Glomerular visceral epithelial cell (primary cell): ENCODE results near the gene GSAP.
A peak's percentile ranks its signal among the peaks of the same experiment; 100 is the strongest.

Experiments used
- DNase-seq: peaks from one replicate; pipeline ENCODE4 v3.0.0-alpha.2; 2016; ENCODE audit errors: extremely low spot score

Gene GSAP

DNA sequence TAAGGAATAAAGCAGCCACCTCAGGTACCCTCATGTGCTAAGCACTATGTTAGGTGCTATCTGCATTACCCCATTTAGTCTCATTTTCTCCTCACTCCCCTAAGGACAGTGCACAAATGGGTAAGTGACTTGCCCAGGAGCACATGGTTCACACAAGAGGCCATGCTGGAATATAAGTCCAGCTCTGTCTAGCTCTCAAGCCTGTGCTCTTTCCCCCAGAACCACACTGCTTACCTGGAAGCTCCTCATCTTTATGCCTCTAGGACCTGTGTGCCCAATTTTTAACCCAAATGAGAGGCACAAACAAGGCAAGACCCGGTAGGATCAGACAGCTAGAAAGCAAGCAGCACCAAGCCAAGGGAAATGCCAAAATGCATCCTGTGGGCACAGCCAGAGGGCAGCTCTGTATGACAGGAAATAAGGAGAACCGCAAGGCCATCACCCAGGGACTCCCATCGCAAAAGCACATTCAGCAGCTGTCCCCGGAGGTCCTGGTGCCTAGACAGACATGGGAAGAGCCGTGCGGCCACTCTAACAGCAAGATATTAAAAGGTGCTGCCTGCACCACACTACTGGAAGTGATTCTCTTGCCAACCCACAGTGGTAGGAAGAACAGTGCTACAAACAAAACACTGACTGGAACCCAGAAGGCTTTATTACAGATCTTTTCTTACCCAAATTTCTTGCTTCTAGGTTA, 88.1 kb downstream of the GSAP start:
- no peak for DNase-seq

DNA sequence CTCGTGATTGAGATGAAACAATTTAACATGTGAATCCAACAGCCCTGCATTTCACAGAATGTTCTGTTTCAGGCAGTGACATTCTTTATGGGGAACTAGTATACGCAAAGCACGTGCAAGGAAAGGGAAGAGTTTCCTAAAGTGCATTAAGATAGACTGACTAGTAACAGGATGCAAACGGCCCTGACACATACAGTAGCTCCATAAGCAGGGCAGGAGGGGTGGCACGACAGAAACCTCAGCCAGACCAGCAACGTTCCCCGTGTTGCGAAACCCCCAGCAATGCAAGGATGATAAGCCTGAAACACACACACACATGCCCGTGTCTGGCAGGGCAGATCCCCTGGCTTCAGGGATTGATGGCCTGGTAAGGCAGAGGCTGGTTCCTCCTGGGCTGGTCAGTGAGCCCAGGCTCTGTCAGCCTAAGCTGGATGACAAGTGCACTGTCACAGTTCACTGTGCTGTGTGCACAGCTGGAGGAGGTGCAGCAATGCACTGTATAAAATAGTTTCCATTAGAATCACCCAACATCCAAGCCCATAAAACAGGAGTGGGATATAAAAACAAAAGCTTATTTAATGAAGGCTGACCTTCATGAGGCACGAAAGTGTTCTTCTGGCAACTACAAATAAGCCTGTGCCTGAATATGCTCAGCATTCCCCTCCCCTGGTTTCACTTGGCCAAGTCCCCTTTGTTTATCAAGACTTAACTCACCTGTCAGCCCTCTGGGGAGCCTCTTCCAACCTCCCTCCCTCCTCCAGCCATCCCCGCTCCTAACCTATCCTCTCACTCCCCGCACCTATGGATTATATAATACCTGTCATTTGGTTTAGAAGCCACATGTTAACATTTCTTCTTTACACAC, 88.8 kb downstream of the GSAP start:
- DNase-seq, result peak; percentile 77

- DNase-seq, result peak; percentile 44
Measured at GRCh38 chr7:77326131-77326530, 90.0 kb downstream of the GSAP start.

DNA sequence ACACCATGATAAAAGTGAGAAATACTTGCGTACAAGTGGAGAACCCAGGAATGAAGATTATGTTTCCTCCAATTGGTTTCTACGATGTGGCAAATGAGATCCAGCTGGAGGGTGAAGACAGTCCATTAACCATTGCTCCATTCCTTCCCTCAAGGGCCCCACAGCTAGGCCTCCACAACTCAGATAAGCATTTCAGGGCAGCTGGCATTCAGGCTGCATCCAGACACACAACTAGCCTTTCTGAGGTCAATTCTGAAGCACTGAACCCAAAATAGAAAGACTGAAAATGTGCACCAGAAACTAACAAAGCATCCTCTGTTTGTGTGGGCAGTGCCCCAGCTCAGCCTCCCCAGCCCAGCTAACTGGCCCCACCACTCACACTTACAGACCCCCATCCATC, 94.8 kb downstream of the GSAP start:
- DNase-seq, result no peak

DNA sequence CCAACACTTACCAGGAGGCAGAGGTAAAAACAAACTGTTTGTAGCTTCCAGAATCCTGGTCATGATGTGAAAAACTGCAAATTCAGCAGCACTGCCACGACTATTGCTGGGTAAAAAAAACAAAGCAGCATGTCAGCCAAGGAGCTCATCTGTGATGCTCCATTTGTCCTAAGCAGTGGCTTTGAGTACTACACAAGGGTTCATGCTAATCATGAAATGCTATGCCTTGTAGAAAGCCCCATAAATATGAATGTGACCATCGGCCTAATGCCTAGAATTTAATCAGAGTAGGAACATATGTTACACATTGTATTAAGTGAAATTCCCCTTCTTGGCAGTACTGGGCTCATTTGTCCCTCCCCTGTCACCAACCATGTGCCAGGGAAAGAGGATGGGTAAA, 95.4 kb downstream of the GSAP start:
- no peak for DNase-seq

- DNase-seq, result no peak
Measured at GRCh38 chr7:77320137-77320536, 96.0 kb downstream of the GSAP start.

GRCh38 chr7:77318019-77318418, 98.1 kb downstream of the GSAP start:
- no peak for DNase-seq

DNA sequence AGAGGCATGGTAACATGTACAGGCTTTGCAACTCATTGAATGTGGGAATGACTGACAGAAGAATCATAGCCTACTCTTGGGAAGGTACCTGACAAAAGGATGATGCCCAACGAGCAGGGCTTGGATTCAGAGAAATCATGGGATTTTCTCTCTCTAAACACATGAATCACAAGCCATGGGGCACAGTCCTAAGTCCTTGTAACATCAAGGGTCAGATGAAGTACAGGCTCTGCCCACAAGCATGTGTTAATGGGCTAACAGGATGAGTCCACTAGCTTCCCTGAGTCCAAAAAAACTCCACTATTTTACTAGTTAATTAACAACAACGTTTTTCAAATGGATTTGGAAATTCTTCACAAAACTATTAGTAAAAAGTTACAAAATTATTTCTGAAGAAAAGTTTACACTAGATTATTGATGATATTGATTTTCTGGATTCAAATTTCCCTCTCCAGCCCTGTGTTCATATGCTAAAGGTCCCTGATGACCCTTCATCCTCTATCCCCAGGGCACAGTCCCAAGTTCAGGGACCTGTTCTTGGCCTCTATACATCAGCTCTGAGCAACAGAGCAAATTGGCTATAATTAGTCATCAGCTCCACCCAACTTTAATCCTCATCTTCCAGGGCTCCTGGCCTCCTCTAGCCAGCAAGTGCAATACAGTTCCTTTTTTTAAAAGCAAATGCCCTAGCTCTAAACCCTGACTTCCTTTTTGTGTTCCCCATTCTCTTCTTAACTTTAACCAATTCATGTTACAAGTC, 99.8 kb downstream of the GSAP start:
- no peak for DNase-seq

GRCh38 chr7:77315182-77315591, 101.0 kb downstream of the GSAP start:
- DNase-seq, result no peak

GRCh38 chr7:77313876-77314480, 102.2 kb downstream of the GSAP start:
- DNase-seq, result no peak

- DNase-seq, result no peak
Measured at GRCh38 chr7:77313085-77313484, 103.1 kb downstream of the GSAP start.

- no peak for DNase-seq
Measured at GRCh38 chr7:77310982-77311381, 105.2 kb downstream of the GSAP start.

GRCh38 chr7:77309714-77310220, 106.4 kb downstream of the GSAP start:
- no peak for DNase-seq

DNA sequence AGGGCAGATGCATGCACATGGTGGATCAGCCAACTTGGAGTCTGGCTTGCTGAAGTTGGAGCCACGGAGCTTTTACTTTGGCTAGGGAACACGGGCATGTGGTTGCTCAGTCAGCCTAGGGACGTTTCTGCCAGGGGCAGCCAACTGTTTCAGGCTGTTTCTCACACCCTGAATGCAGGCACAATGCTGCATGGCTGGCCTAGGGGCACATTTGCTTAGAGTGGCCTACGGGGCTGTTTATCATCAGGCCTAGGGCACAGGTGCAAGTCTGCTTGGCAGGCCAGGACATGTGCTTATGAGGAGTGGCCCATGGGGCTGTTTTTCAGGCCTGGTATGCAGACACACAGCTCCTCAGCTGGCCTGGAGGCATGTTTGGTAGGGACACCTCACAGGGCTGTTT, 107.4 kb downstream of the GSAP start:
- no peak for DNase-seq

GRCh38 chr7:77306231-77307067, 109.7 kb downstream of the GSAP start:
- no peak for DNase-seq

DNA sequence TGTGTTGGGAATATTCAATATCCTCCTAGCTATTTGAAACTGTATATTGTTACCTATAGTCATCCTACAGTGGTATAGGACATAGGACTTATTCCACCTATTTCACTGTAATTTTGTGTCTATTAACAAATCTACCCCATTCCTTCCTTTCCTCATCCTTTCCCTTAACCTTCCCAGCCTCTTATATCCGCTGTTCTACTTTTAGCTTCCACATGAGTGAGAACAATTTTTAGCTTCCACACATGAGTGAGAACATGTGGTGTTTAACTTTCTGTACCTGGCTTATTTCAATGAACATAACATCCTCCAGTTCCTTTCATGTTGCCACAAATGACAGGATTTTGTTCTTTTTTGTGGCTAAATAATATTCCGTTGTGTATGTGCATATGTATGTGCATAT, 120.6 kb downstream of the GSAP start:
- no peak for DNase-seq

DNA sequence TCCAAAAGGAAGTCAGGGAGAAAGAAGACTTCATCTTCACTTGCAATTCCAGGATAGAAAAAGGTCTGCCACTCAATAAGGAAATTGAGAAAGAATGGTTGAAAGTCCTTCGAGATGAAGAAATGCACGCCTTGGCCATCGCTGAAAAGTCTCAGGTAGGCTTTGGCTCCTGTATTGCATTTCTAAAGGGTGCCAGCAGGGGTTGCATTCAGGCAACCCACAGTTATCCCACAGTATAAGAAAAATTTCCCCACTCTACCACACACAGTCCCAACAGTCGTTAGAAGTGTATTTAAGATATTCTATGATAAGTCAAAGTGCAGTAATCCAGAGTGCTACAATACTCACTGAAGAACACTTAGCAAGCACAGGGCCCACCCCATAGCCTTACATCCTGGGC, 123.1 kb downstream of the GSAP start:
- no peak for DNase-seq

DNA sequence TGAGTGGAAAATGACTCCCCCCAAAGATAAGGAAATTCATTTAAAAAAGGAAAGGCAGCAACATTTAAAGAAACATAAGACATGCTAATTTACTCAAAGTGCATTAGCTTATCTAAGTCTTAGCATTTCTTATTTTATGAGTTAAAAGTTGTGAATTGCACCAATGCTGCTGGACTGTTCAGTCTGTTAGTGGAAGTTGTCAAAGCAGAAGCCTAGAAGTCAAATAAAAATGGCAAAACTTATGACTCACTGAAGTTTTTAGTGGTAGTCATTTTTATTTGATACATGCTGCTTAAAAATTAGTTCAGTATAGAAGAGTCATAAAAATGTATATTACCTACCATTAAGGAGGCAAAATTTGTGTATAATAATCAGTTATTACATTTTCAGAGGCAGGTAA, 125.7 kb downstream of the GSAP start:
- no peak for DNase-seq

DNA sequence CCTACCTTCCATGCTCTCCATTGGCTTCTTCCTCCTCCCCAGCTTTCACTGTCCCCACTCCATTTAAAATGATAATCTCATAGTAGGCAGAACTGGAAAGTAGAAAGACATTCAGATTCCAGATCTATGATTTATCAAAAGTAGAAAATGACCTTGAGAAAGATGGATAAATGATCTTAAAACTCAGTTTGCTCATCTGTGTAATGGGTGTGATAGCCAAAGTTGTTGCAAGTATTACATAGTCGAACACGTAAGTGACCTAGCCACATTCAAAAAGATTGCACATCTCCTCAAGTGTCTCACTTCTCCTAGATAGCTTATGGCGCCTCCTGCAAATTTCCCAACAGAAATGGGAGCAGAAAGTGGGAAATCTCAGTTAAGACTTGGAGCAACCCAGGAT, 126.8 kb downstream of the GSAP start:
- no peak for DNase-seq

DNA sequence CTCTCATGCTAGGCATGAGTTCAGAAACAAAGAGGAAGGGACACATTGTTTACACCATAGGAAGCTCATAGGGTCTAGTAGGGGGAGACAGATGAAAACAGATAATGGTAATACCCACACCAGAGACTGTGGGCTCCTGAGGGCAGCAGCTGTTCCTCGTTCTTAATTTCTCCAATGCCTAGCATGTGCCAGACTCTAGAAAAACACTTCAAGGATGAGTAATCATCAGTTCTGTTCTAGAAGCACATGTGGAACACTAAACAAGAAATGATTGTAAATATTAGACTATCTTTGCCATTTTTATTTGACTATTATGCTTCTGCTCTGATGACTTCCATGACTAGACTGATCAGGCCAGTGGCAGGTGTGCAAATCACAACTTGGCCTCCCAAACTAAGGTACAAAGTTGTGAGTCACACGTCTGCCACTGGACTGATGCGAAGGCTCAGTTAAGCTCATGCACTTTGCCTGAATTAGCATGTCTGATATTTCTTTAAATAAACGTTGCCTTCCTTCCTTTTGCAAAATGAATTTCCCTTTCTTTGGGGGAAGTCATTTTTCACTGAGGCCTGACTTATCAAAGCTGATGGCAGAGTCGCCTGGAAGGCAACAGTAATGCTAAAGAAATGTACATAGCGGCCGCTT, 127.4 kb downstream of the GSAP start:
- no peak for DNase-seq

GRCh38 chr7:77284616-77285015, 131.5 kb downstream of the GSAP start:
- DNase-seq, result no peak
